GM12878 (cell line): ENCODE data around the gene ELOA. TPM values are rescaled to one million over a fixed set of nuclear protein-coding genes. Genes with fewer than 3 reads are reported as not detected.

Experiments used
- ATAC-seq: fragments of 200-7000 bp; cut with Tn5 transposase; 3 replicates; pipeline ENCODE4 v1.9.1; 2020; ENCODE audit warnings: mild to moderate bottlenecking, moderate library complexity
- BruUV-seq: library from RNA; stranded (reverse); fragments of 400-500 nt; replicated peaks from 2 replicates; lab custom pipeline; 2021; lab: Mats Ljungman, UMichigan
- CTCF ChIA-PET: fragments of 300-600 bp; sonication (Branson Sonifier 250); formaldehyde crosslinking; extraction: SDS; loops from one replicate; lab custom pipeline; 2021; ENCODE audit warnings: inconsistent platforms; lab: Yijun Ruan, JAX
- POLR2A ChIA-PET: fragments of 350-600 bp; formaldehyde crosslinking; extraction: SDS; loops from one replicate; lab custom pipeline; 2021; ENCODE audit warnings: inconsistent platforms; lab: Charles Lee
- RAD21 ChIA-PET: fragments of 300-600 bp; sonication (Branson Sonifier 250); formaldehyde crosslinking; loops from one replicate; lab custom pipeline; 2023; ENCODE audit warnings: antibody characterized with exemption; ENCODE audit not compliant: unreplicated experiment; lab: Charles Lee
- SMC1A ChIA-PET: fragments of 300-600 bp; sonication (Branson Sonifier 250); formaldehyde crosslinking; loops from one replicate; lab custom pipeline; 2023; ENCODE audit not compliant: unreplicated experiment, uncharacterized antibody; lab: Charles Lee
- DNase-seq: peaks from one replicate; pipeline ENCODE4 v3.0.0-alpha.2; 2011; ENCODE audit warnings: low read depth, low spot score
- FAIRE-seq: peaks from 3 replicates; lab custom pipeline; 2011; peaks lifted over from hg19 to GRCh38; lab: Jason Lieb, UNC
- H2AFZ ChIP-seq: 2 replicates; pipeline ENCODE4 v1.6.0; 2011; ENCODE audit warnings: low read depth, low read length, control low read depth; ENCODE audit not compliant: control insufficient read depth
- H3K27ac ChIP-seq: 2 replicates; pipeline ENCODE4 v1.5.1; 2011; ENCODE audit warnings: control low read depth; ENCODE audit not compliant: control insufficient read depth, insufficient read depth
- H3K27me3 ChIP-seq, 2 experiments: replicated peaks in 1 of 2; 2 replicates each; pipeline versions ENCODE4 v1.6.0 to v1.6.1; 2011; ENCODE audit warnings: low read length in 1 of 2; ENCODE audit not compliant: control insufficient read depth in 2 of 2, insufficient read depth in 2 of 2
- H3K36me3 ChIP-seq, 2 experiments: 2 replicates each; pipeline ENCODE4 v1.5.1; 2011; ENCODE audit warnings: low read length in 1 of 2; ENCODE audit not compliant: control insufficient read depth in 2 of 2, insufficient read depth in 2 of 2
- H3K4me1 ChIP-seq: 2 replicates; pipeline ENCODE4 v1.6.1; 2011; ENCODE audit warnings: mild to moderate bottlenecking, low read length, moderate library complexity, mixed read lengths; ENCODE audit not compliant: control insufficient read depth, insufficient read depth
- H3K4me2 ChIP-seq: 2 replicates; pipeline ENCODE4 v1.6.0; 2011; ENCODE audit warnings: control low read depth; ENCODE audit not compliant: control insufficient read depth, insufficient read depth
- H3K4me3 ChIP-seq: fragments of 200-600 bp; sonication (generic); 2 replicates; pipeline ENCODE4 v1.5.1; 2016
- H3K79me2 ChIP-seq: 2 replicates; pipeline ENCODE4 v1.6.0; 2011; ENCODE audit warnings: low read length; ENCODE audit not compliant: control insufficient read depth, insufficient read depth
- H3K9ac ChIP-seq: 2 replicates; pipeline ENCODE4 v1.8.0; 2011; ENCODE audit warnings: low read length, control low read depth, mixed read lengths; ENCODE audit not compliant: control insufficient read depth, insufficient read depth
- H3K9me3 ChIP-seq: replicated peaks from 3 replicates; pipeline ENCODE4 v1.5.1; 2011; ENCODE audit warnings: mild to moderate bottlenecking, low read length; ENCODE audit not compliant: control insufficient read depth, insufficient read depth
- H4K20me1 ChIP-seq: 2 replicates; pipeline ENCODE4 v1.6.0; 2011; ENCODE audit not compliant: control insufficient read depth, insufficient read depth
- IKZF1 ChIP-seq: fragments of 450-650 bp; conservative IDR thresholded peaks from 2 replicates; pipeline ENCODE4 v1.6.1; 2017; ENCODE audit warnings: antibody characterized with exemption, mild to moderate bottlenecking
- JUNB ChIP-seq: IDR thresholded peaks from 2 replicates; pipeline ENCODE4 v1.6.1; 2016; ENCODE audit warnings: antibody characterized with exemption, mild to moderate bottlenecking
- POLR2A ChIP-seq: IDR thresholded peaks from 2 replicates; pipeline ENCODE4 v1.6.1; 2011; ENCODE audit warnings: low read depth, mild to moderate bottlenecking, low read length
- SMC3 ChIP-seq: IDR thresholded peaks from 2 replicates; pipeline ENCODE4 v1.6.1; 2011; ENCODE audit warnings: low read length, improper control_type of control experiment, borderline replicate concordance
- TCF12 ChIP-seq: IDR thresholded peaks from 2 replicates; pipeline ENCODE4 v1.6.1; 2011; ENCODE audit warnings: low read depth, mild to moderate bottlenecking, low read length
- WGBS: methylation state at CpG from one replicate; pipeline ENCODE4 v1.1.6; 2016; ENCODE audit warnings: low lambda C conversion rate; ENCODE audit not compliant: insufficient replicate concordance, insufficient coverage; ENCODE audit errors: missing lambda C conversion rate; 5-methylcytosine and 5-hydroxymethylcytosine counted together
- in situ Hi-C: fragments of 300-500 bp; cut with MboI; formaldehyde crosslinking; loops from 9 replicates; pipeline ENCODE4 v1.14.3; 2018; ENCODE audit warnings: mixed read lengths
- intact Hi-C: fragments of 100-400 bp; cut with micrococcal nuclease; formaldehyde crosslinking; loops from one replicate; pipeline ENCODE4 v1.14.2; 2022; ENCODE audit not compliant: unreplicated experiment
- polyA plus RNA-seq, 11 experiments: library from polyadenylated mRNA; depleted of rRNA in 4 of 11; unstranded in 6 of 11; stranded (reverse) in 5 of 11; fragments of >200 nt; fragmentation: Nextera tagmentation in 4 of 11; fragmentation: Illumina TruSeq in 1 of 11; extraction: Ambion mirVana in 4 of 11; extraction: Trizol in 1 of 11; gene quantifications; 1 replicate in 1 of 11; 2 replicates in 10 of 11; pipeline versions ENCODE4 v1.2.1 to v1.2.3, GENCODE V29; 2011 to 2016; ENCODE audit warnings: inconsistent platforms in 2 of 11, missing spikeins in 2 of 11, low read depth in 1 of 11
- total RNA-seq, 4 experiments: library from RNA; depleted of rRNA in 3 of 4; stranded (reverse); fragments of >200 nt in 3 of 4; fragmentation: Illumina TruSeq in 1 of 4; extraction: Trizol in 1 of 4; gene quantifications; 2 replicates each; pipeline versions ENCODE4 v1.2.1 to v1.2.3, GENCODE V29; 2013 to 2021
- TF ChIP-seq, protein P1 (sequence below): fragments of 450-650 bp; IDR thresholded peaks from 2 replicates; pipeline ENCODE4 v1.6.1; 2016; ENCODE audit warnings: mild to moderate bottlenecking
- TF ChIP-seq, protein P2 (sequence below), 3 experiments: IDR thresholded peaks in 2 of 3; conservative IDR thresholded peaks in 1 of 3; 2 replicates each; pipeline ENCODE4 v1.5.1; 2011; ENCODE audit warnings: low read depth in 3 of 3, low read length in 3 of 3, mild to moderate bottlenecking in 3 of 3, control low read depth in 2 of 3, moderate library complexity in 2 of 3, inconsistent platforms in 1 of 3, mixed read lengths in 1 of 3; ENCODE audit not compliant: control insufficient read depth in 2 of 3, insufficient read depth in 1 of 3; ENCODE audit errors: extremely low read depth in 1 of 3

ELOA gene
- total and polyA plus RNA-seq, 10 of the 15 experiments (the other 5 are each of a cell fraction or from before 2014, with no cell fraction given) = 20.1 to 63.6 (median 39.8) TPM

DNA sequence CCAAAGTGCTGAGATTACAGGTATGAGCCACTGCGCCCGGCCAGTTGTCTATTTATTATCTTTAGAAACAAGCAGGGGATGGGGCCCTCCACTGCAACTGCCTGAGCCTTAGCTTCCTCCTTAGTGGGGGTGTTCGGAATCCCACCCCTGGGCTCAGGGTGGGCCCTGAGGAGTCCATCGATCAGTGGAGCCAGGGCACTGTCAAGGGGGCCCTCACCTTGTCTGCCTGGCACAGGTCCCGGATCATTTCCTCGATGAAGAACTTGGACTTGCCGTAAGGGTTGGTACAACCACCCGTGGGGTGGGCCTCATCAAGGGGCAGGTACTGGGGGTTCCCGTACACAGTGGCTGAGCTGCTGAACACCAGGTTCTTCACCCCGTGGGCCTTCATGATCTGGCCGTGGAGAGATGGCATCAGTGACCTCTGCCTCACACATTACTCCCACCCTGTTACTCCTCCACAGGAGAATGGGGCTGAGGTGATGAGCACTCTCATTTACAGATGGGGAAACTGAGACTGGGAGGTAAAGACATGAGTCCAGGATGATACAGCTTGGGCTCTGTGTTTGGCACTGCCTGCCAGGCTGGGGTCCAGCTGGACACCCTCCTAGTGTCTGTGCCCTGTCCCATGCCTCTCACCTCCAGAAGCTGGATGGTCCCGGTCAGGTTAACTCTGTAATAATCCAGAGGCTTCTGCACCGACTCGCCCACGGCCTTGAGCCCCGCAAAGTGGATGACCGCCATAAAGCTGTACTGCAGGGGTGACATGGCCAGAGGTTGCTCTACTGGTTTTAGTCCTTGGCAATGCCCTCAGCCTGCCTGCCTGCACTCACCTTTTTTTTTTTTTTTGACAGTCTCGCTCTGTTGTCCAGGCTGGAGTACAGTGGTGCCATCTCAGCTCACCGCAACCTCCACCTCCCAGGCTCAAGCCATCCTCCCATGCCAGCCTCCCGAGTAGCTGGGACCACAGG, 54.5 kb downstream of the ELOA start:
- ATAC-seq (no peak), DNase-seq (no peak), FAIRE-seq (no peak)
- CTCF ChIA-PET = interaction anchor here (0.6 to 2.2 kb wide), 6 partner anchors 8 to 112 kb away, joined by 3 to 12 read pairs (median 4); no protein-coding TSS in a partner anchor
- POLR2A ChIA-PET = interaction anchor here (1.0 kb wide), 1 partner anchor 11 kb away, joined by 4 read pairs; no protein-coding TSS in a partner anchor
- 91% methylated on average over 18 of the region's 20 CpGs for WGBS
- Histone ChIP-seq H3K27me3 (no peaks in the 10 kb centered on the region), H3K27ac (no peak overlapping the region), H3K79me2 (peaks cover 13% of the 10 kb centered on the region), H3K9ac (no peak overlapping the region), H2AFZ (no peak overlapping the region), H3K4me2 (no peak overlapping the region), H3K4me3 (no peak overlapping the region), H3K4me1 (peaks cover 9% of the 10 kb centered on the region), H4K20me1 (no peaks in the 10 kb centered on the region), H3K36me3 (peaks cover 4 to 16% of the 10 kb centered on the region in 2 experiments; a peak in 3 of 4 replicates), H3K9me3 (no peaks in the 10 kb centered on the region)
- TF ChIP-seq POLR2A (0 out of 2 replicates have a peak, but pooled peaks have one; percentile 16), SMC3 (no peak)
- RAD21 ChIA-PET = interaction anchor here (0.5 kb wide), 1 partner anchor 127 kb away, joined by 3 read pairs; no protein-coding TSS in a partner anchor
- SMC1A ChIA-PET = no interaction called here
- intact Hi-C loops = no loop called here
- BruUV-seq = no TSS peak
- in situ Hi-C loops = loop anchor here (25.0 kb wide), 1 partner anchor 1440 kb away; the partner anchor contains the start of genes RSRP1 and SYF2

DNA sequence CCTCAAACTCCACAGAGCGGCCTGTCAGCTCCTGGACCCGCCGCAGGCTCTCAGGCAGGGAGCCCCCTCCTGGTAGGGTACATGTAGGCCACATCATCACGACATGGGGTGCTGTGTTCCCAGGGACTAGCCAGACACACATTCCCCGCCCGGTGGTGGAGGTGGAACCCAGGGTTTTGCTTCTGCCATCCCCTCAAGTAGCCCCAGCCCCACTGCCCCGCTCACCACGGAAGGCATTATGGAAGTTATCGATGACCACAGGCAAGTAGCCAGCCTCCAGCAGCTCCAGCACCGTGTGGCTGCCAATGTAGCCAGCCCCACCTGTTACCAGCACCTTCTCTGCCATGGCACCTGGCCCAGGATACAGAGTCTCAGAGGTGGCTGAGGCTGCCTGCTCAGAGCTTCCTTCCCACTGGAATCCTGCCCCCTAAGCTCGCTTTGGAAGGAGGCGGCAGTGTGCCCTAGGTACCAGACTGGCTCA, 55.4 kb downstream of the ELOA start:
- FAIRE-seq (no peak), ATAC-seq (no peak), DNase-seq (no peak)
- Histone ChIP-seq H3K27ac (no peak overlapping the region), H3K4me3 (peak overlapping the region; percentile 80; the same call in 1 of the 2 replicates), H3K79me2 (peaks cover 10% of the 10 kb centered on the region), H3K27me3 (no peaks in the 10 kb centered on the region), H3K9me3 (no peaks in the 10 kb centered on the region), H2AFZ (no peak overlapping the region), H3K4me2 (peak overlapping the region; percentile 86; the same call in 1 of the 2 replicates), H4K20me1 (no peaks in the 10 kb centered on the region), H3K36me3 (peaks cover 6 to 14% of the 10 kb centered on the region in 2 experiments; a peak in 3 of 4 replicates), H3K9ac (no peak overlapping the region; the same call in 1 of the 2 replicates), H3K4me1 (peaks cover 9% of the 10 kb centered on the region)
- intact Hi-C loops = no loop called here
- BruUV-seq = no TSS peak
- POLR2A ChIA-PET = interaction anchor here (0.5 to 1.8 kb wide), 4 partner anchors 12 to 111 kb away, joined by 4 to 10 read pairs (median 6); partner anchors contain the start of gene PITHD1
- SMC1A ChIA-PET = interaction anchor here (1.8 kb wide), 1 partner anchor 118 kb away, joined by 6 read pairs; no protein-coding TSS in a partner anchor
- CTCF ChIA-PET = interaction anchor here (1.1 to 2.2 kb wide), 7 partner anchors 9 to 117 kb away, joined by 3 to 12 read pairs (median 3); no protein-coding TSS in a partner anchor
- in situ Hi-C loops = loop anchor here (25.0 kb wide), 1 partner anchor 1439 kb away; the partner anchor contains the start of genes RSRP1 and SYF2
- RAD21 ChIA-PET = interaction anchor here (0.5 to 1.8 kb wide), 4 partner anchors 27 to 126 kb away, joined by 3 to 8 read pairs (median 3); no protein-coding TSS in a partner anchor
- 96% methylated on average over 12 of the region's 12 CpGs for WGBS
- TF ChIP-seq JUNB = no peak
- TF ChIP-seq TCF12 = no peak
- TF ChIP-seq, protein P1, sequence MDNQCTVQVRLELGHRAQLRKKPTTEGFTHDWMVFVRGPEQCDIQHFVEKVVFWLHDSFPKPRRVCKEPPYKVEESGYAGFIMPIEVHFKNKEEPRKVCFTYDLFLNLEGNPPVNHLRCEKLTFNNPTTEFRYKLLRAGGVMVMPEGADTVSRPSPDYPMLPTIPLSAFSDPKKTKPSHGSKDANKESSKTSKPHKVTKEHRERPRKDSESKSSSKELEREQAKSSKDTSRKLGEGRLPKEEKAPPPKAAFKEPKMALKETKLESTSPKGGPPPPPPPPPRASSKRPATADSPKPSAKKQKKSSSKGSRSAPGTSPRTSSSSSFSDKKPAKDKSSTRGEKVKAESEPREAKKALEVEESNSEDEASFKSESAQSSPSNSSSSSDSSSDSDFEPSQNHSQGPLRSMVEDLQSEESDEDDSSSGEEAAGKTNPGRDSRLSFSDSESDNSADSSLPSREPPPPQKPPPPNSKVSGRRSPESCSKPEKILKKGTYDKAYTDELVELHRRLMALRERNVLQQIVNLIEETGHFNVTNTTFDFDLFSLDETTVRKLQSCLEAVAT = peak; percentile 29; the same call in 1 of the 2 replicates
- TF ChIP-seq POLR2A = 0 out of 2 replicates have a peak, but pooled peaks have one; percentile 15
- TF ChIP-seq, protein P2, sequence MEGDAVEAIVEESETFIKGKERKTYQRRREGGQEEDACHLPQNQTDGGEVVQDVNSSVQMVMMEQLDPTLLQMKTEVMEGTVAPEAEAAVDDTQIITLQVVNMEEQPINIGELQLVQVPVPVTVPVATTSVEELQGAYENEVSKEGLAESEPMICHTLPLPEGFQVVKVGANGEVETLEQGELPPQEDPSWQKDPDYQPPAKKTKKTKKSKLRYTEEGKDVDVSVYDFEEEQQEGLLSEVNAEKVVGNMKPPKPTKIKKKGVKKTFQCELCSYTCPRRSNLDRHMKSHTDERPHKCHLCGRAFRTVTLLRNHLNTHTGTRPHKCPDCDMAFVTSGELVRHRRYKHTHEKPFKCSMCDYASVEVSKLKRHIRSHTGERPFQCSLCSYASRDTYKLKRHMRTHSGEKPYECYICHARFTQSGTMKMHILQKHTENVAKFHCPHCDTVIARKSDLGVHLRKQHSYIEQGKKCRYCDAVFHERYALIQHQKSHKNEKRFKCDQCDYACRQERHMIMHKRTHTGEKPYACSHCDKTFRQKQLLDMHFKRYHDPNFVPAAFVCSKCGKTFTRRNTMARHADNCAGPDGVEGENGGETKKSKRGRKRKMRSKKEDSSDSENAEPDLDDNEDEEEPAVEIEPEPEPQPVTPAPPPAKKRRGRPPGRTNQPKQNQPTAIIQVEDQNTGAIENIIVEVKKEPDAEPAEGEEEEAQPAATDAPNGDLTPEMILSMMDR (IDR thresholded peaks at IDR 0.05 in 2 of 3, conservative IDR thresholded peaks at IDR 0.05 in 1 of 3; ENCODE audit: control insufficient read depth in 2 of 3, extremely low read depth in 1 of 3, insufficient read depth in 1 of 3, low read depth in 3 of 3, low read length in 3 of 3) = peak in 2 of 3 experiments; percentile 22 to 27; a peak in 1 of 6 replicates
- TF ChIP-seq IKZF1 = no peak
